Activated B cell treated with CpG ODN at 0.5 μM for 24 hours (primary cell): ENCODE data around the gene GFRA4. TPM values are rescaled to one million over a fixed set of nuclear protein-coding genes. Genes with fewer than 3 reads are reported as not detected.

Source experiments
- ATAC-seq: fragments of 200-7000 bp; cut with Tn5 transposase; one replicate; pipeline ENCODE4 v1.10.0; 2021; ENCODE audit warnings: low read depth, mild to moderate bottlenecking, moderate library complexity
- CTCF ChIA-PET: fragments of 350-600 bp; sonication (Branson Sonifier 250); formaldehyde crosslinking; loops from one replicate; lab custom pipeline; 2021; ENCODE audit warnings: antibody characterized with exemption; lab: Charles Lee
- POLR2A ChIA-PET: fragments of 350-600 bp; sonication (Branson Sonifier 250); formaldehyde crosslinking; loops from one replicate; lab custom pipeline; 2021; ENCODE audit warnings: antibody characterized with exemption; lab: Charles Lee
- DNase-seq: peaks from one replicate; pipeline ENCODE4 v3.0.0; 2022
- H3K27ac Mint-ChIP-seq: one replicate; pipeline ENCODE4 v1.8.0; 2020; ENCODE audit warnings: mixed read lengths
- H3K27me3 Mint-ChIP-seq: one replicate; pipeline ENCODE4 v1.8.0; 2021; ENCODE audit warnings: mixed read lengths
- H3K36me3 Mint-ChIP-seq: one replicate; pipeline ENCODE4 v1.8.0; 2021; ENCODE audit warnings: low read depth, mixed read lengths
- H3K4me1 Mint-ChIP-seq: one replicate; pipeline ENCODE4 v1.8.0; 2021; ENCODE audit warnings: mixed read lengths
- H3K4me3 Mint-ChIP-seq: one replicate; pipeline ENCODE4 v1.8.0; 2020; ENCODE audit warnings: mild to moderate bottlenecking, mixed read lengths
- H3K9me3 Mint-ChIP-seq: one replicate; pipeline ENCODE4 v1.8.0; 2020; ENCODE audit warnings: mixed read lengths
- CTCF ChIP-seq: fragments of 200-600 bp; IDR thresholded peaks from one replicate; pipeline ENCODE4 v1.8.0; 2022; ENCODE audit warnings: antibody characterized with exemption, mild to moderate bottlenecking
- intact Hi-C: fragments of 100-400 bp; cut with micrococcal nuclease; formaldehyde crosslinking; loops from one replicate; pipeline ENCODE4 v1.15.1; 2024
- total RNA-seq: library from RNA; stranded (reverse); gene quantifications from 2 replicates; pipeline ENCODE4 v1.2.3, GENCODE V29; 2022

Gene GFRA4
- total RNA-seq, 1 donor from 2014 or later, result not detected

GRCh38 chr20:3692706-3693294 is 29.6 kb upstream of the GFRA4 start:
- no peak for TF ChIP-seq CTCF
- no peak overlapping the region for H3K4me3 Mint-ChIP-seq
- ATAC-seq (no peak), DNase-seq (no peak)
- H3K27ac Mint-ChIP-seq, result no peak overlapping the region
- H3K27me3 Mint-ChIP-seq, result no peaks in the 10 kb centered on the region
- no peaks in the 10 kb centered on the region for H3K4me1 Mint-ChIP-seq
- ChIA-PET POLR2A (no interaction called here), CTCF (no interaction called here)
- H3K9me3 Mint-ChIP-seq, result no peaks in the 10 kb centered on the region
- no peaks in the 10 kb centered on the region for H3K36me3 Mint-ChIP-seq
- intact Hi-C loops, result no loop called here

GRCh38 chr20:3691897-3692296 is 28.7 kb upstream of the GFRA4 start:
- POLR2A ChIA-PET, result no interaction called here
- H3K4me3 Mint-ChIP-seq, result no peak overlapping the region

GRCh38 chr20:3691306-3691705 is 28.1 kb upstream of the GFRA4 start:
- DNase-seq (no peak), ATAC-seq (no peak)
- CTCF ChIA-PET, result no interaction called here
- POLR2A ChIA-PET, result no interaction called here
- H3K27ac Mint-ChIP-seq, result no peak overlapping the region
- no peaks in the 10 kb centered on the region for H3K9me3 Mint-ChIP-seq
- no peaks in the 10 kb centered on the region for H3K36me3 Mint-ChIP-seq
- intact Hi-C loops, result no loop called here
- H3K4me3 Mint-ChIP-seq, result no peak overlapping the region
- no peaks in the 10 kb centered on the region for H3K4me1 Mint-ChIP-seq
- no peak for TF ChIP-seq CTCF
- peaks cover 4% of the 10 kb centered on the region for H3K27me3 Mint-ChIP-seq

More at GRCh38 chr20:3691897-3692296, 28.7 kb upstream of the GFRA4 start:
- Mint-ChIP-seq H3K27me3 (no peaks in the 10 kb centered on the region), H3K4me1 (no peaks in the 10 kb centered on the region), H3K27ac (no peak overlapping the region), H3K9me3 (no peaks in the 10 kb centered on the region), H3K36me3 (no peaks in the 10 kb centered on the region)
- CTCF ChIA-PET, result no interaction called here
- no peak for TF ChIP-seq CTCF
- no peak for ATAC-seq
- intact Hi-C loops, result no loop called here
- no peak for DNase-seq

GRCh38 chr20:3690413-3690812 is 27.2 kb upstream of the GFRA4 start:
- ChIA-PET CTCF (no interaction called here), POLR2A (no interaction called here)

GRCh38 chr20:3689978-3690377 is 26.8 kb upstream of the GFRA4 start:
- no peak overlapping the region for H3K4me3 Mint-ChIP-seq
- no peaks in the 10 kb centered on the region for H3K9me3 Mint-ChIP-seq
- intact Hi-C loops, result no loop called here
- peaks cover 10% of the 10 kb centered on the region for H3K27me3 Mint-ChIP-seq
- no peak overlapping the region for H3K27ac Mint-ChIP-seq
- no peaks in the 10 kb centered on the region for H3K4me1 Mint-ChIP-seq
- ChIA-PET POLR2A (no interaction called here), CTCF (no interaction called here)
- DNase-seq, result no peak
- no peak for ATAC-seq
- TF ChIP-seq CTCF, result no peak
- H3K36me3 Mint-ChIP-seq, result no peaks in the 10 kb centered on the region

More at GRCh38 chr20:3690413-3690812, 27.2 kb upstream of the GFRA4 start:
- DNase-seq, result no peak
- H3K27ac Mint-ChIP-seq, result no peak overlapping the region
- no peak overlapping the region for H3K4me3 Mint-ChIP-seq
- H3K9me3 Mint-ChIP-seq, result no peaks in the 10 kb centered on the region
- no peaks in the 10 kb centered on the region for H3K4me1 Mint-ChIP-seq
- no peak for TF ChIP-seq CTCF
- peaks cover 8% of the 10 kb centered on the region for H3K27me3 Mint-ChIP-seq
- ATAC-seq, result no peak
- intact Hi-C loops, result no loop called here
- H3K36me3 Mint-ChIP-seq, result no peaks in the 10 kb centered on the region
